ENCODE data around the gene SERPINB5.
A peak's percentile ranks its signal among the peaks of the same experiment; 100 is the strongest.

SERPINB5 gene

DNA sequence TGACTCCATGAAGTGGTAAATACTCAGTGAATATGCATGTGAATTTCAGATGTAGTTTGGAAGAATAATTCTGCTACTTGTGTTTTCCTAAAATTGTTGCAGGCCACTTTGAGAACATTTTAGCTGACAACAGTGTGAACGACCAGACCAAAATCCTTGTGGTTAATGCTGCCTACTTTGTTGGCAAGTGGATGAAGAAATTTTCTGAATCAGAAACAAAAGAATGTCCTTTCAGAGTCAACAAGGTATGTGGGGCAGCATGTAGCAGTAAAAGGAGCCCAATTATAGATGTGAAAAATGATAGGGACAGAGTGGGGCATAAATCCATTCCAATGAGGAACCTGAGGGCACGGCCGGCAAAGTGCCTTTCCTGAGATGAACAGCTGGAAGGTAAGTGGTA, 16.1 kb downstream of the SERPINB5 start:
- TF ChIP-seq, protein P1, sequence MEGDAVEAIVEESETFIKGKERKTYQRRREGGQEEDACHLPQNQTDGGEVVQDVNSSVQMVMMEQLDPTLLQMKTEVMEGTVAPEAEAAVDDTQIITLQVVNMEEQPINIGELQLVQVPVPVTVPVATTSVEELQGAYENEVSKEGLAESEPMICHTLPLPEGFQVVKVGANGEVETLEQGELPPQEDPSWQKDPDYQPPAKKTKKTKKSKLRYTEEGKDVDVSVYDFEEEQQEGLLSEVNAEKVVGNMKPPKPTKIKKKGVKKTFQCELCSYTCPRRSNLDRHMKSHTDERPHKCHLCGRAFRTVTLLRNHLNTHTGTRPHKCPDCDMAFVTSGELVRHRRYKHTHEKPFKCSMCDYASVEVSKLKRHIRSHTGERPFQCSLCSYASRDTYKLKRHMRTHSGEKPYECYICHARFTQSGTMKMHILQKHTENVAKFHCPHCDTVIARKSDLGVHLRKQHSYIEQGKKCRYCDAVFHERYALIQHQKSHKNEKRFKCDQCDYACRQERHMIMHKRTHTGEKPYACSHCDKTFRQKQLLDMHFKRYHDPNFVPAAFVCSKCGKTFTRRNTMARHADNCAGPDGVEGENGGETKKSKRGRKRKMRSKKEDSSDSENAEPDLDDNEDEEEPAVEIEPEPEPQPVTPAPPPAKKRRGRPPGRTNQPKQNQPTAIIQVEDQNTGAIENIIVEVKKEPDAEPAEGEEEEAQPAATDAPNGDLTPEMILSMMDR (IDR thresholded peaks at IDR 0.05; ENCODE audit: low read depth, low read length, missing control alignments), result no peak
- no peak for DNase-seq (ENCODE audit: low read depth)
- H3K4me3 ChIP-seq (ENCODE audit: low read depth, low read length), result no peak overlapping the region

DNA sequence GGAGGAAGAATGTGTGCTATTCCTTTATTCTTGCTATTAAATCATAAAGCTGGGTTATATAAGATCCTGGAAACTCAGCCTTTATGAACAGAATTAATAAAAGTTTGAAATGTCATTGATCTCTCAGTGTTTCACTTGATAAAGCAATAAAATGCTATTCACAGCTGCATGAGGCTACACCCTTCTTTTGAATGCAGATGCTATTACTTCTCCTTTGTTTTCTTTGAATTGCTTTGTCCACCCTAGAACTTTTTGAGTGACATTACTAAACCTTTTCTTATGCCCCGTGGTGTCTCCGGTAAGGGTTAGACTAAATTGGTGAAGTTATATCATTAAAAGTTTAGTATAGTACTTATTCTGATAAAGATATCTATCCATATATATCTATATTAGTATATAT, 18.9 kb downstream of the SERPINB5 start:
- no peak overlapping the region for H3K4me3 ChIP-seq (ENCODE audit: low read depth, low read length)
- no peak for DNase-seq (ENCODE audit: low read depth)
- TF ChIP-seq, protein P1 (IDR thresholded peaks at IDR 0.05; ENCODE audit: low read depth, low read length, missing control alignments), result no peak

DNA sequence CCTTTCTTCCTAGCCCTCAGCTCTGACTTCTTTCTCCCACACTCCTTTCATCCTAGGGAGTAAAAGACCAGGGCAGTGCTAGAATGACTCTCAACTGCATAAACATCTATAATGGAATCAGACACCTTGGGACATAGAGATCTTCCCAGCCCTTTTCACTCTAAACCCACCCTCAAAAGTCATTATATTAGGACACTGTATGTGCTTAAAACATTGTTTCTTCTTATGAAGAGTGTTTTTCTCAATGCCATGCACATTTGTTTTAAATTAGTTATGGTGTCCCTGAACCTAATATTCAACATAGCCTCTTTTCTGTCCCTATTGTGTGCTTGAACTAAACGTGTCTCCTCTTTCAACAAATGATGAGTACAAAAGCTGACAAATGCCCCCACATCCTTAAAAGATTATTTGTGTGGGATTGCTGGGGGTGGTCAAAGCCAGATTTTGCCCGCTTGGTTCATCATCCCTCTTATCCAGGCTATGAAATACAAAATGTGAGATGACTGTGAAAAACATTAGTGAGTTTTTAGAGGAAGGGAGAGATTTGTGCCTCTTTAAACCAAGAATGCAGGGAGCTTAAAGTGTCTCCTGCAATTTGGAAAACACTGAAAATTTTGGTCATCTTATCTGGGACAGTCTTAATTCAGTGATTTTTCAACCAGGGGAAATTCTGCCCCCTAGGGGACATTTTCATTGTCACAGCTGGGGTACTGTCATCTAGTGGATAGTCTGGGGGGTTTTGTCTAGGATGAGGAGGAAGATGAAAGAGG, 29.0 kb downstream of the SERPINB5 start:
- DNase-seq (ENCODE audit: low read depth), result no peak
- TF ChIP-seq, protein P1 (IDR thresholded peaks at IDR 0.05; ENCODE audit: low read depth, low read length, missing control alignments), result peak; percentile 61
- H3K4me3 ChIP-seq (ENCODE audit: low read depth, low read length), result no peak overlapping the region

DNA sequence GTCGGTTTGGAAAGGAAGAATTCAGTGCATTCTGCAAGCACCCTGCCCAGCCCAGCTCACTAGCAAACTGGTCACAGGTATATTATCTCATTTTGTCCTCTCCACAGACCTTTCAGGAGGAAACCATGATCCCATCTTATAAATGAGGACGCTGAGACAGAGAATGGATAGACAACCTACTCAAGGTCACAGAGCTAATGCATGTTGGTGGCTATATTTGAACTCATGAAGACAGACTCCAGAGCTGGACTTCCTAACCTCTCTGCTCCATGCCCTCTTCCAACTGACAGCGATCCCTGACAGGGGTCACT, 29.5 kb downstream of the SERPINB5 start:
- no peak for DNase-seq (ENCODE audit: low read depth)
- TF ChIP-seq, protein P1 (IDR thresholded peaks at IDR 0.05; ENCODE audit: low read depth, low read length, missing control alignments), result no peak
- H3K4me3 ChIP-seq (ENCODE audit: low read depth, low read length), result no peak overlapping the region

DNA sequence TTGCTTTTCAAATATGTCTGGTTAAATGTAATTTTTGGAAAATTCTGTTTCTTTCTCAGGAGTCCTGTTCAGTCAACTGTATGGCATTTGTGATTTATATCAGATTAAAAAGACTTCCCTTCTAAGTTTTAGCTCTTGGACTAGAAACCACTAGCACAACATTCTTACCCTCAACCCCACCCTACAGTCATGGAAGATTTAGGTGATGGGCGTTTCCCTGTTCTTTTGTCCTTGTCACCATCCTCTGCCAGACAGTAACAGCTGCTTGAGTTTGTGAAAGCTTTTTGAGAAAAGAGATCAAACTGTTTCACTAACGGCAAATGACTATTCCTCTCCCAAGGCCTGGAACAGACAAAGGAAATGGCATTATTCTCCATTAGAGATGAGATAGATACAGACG, 31.8 kb downstream of the SERPINB5 start:
- no peak for DNase-seq (ENCODE audit: low read depth)
- TF ChIP-seq, protein P1 (IDR thresholded peaks at IDR 0.05; ENCODE audit: low read depth, low read length, missing control alignments), result no peak
- H3K4me3 ChIP-seq (ENCODE audit: low read depth, low read length), result no peak overlapping the region

DNA sequence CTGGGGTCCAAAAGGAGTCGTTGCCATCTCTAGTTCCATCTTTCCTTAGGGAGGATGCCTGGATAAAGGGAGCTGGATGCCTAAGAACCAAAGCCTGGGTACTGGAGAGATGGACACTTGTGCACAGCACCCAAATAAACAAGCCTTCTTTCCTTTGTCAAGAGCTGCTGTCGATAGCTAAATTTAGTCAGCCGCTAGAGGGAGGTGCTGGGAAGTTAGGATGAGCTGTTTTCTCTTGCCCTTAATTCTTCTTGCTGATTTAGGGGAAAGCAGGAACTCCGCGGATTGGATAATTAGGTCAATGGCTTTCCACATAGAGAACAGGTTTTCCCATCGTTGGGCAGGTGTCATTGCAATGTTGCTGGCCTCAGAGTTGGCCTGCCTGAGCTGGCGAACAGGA, 34.5 kb downstream of the SERPINB5 start:
- no peak overlapping the region for H3K4me3 ChIP-seq (ENCODE audit: low read depth, low read length)
- TF ChIP-seq, protein P1 (IDR thresholded peaks at IDR 0.05; ENCODE audit: low read depth, low read length, missing control alignments), result peak; percentile 26
- no peak for DNase-seq (ENCODE audit: low read depth)

DNA sequence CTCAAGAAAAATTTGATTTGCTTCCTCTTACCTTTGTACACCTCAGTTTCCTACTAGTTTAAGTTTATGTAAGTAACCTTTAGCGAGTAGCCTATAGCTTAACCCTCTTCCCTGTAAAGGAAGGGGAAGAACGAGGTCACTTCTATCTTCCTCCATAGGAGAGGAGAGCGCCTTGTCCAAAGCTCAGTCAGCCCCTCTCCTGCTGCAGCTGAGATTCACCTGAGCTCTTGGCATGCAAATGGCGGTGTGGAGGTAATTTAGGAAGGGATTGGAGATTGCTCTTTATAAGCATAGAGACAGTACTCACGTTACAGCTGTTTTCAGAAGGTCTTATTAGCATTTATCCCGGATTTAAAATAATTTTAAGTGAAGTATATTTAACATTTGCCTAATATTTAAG, 37.6 kb downstream of the SERPINB5 start:
- no peak overlapping the region for H3K4me3 ChIP-seq (ENCODE audit: low read depth, low read length)
- TF ChIP-seq, protein P1 (IDR thresholded peaks at IDR 0.05; ENCODE audit: low read depth, low read length, missing control alignments), result no peak
- DNase-seq (ENCODE audit: low read depth), result no peak

All from GM12864 (cell line).